C4-2B (cell line): ENCODE data around the gene TMEM218.

Experiments
- ZFX ChIP-seq: fragments of 450-650 bp; IDR thresholded peaks from 2 replicates; pipeline ENCODE4 v1.6.1; 2017
- TF ChIP-seq, protein P1 (sequence below): fragments of 450-650 bp; conservative IDR thresholded peaks from 2 replicates; pipeline ENCODE4 v1.5.1; 2017; ENCODE audit warnings: mild to moderate bottlenecking

GRCh38 chr11:125123194-125123946 lies 11.9 kb upstream of the TMEM218 start:
- TF ChIP-seq, protein P1, sequence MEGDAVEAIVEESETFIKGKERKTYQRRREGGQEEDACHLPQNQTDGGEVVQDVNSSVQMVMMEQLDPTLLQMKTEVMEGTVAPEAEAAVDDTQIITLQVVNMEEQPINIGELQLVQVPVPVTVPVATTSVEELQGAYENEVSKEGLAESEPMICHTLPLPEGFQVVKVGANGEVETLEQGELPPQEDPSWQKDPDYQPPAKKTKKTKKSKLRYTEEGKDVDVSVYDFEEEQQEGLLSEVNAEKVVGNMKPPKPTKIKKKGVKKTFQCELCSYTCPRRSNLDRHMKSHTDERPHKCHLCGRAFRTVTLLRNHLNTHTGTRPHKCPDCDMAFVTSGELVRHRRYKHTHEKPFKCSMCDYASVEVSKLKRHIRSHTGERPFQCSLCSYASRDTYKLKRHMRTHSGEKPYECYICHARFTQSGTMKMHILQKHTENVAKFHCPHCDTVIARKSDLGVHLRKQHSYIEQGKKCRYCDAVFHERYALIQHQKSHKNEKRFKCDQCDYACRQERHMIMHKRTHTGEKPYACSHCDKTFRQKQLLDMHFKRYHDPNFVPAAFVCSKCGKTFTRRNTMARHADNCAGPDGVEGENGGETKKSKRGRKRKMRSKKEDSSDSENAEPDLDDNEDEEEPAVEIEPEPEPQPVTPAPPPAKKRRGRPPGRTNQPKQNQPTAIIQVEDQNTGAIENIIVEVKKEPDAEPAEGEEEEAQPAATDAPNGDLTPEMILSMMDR = no peak
- no peak for TF ChIP-seq ZFX
